Endometrium (tissue), 2 donors: ENCODE measurements around the gene SLAMF8.

ENCODE experiments used
- FAIRE-seq: peaks from 2 replicates; lab custom pipeline; 2012; peaks lifted over from hg19 to GRCh38; lab: Jason Lieb, UNC
- donor health status: control.
- donor health status: control.

SLAMF8 gene

DNA sequence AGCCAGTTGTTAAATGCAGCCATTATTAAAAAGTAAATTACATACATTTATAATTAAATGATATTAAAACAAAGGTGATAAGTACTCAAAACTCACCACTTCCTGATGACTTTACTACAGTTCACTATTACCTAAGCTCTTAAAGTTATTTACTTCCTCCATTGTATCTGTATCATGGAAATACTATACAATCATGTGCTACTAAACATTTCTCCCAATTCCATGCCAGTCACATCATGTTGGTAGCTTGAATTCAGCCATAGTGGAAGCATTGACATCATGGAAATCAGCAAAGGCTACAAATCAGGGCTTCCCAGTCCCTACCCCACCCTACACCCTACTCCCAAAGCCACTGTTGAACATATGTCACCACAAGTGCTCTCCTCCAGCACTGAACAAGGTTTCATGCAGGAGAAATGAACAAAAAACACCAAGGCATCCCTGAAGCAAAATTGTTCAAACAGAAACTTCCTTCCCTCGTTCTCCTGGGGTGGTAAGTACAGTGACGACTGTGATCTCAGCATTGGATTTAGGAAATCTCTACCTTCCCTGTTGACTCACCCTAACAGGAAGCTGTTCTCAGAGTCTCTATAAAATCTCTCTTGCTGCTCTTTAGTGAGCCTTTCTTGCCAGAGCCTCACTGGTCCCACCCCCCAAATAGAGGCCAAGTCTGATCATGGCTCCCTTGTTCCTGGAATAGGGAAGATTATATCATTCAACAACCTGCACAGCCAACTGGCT is 23.1 kb downstream of the SLAMF8 start:
- no peak for FAIRE-seq

- no peak for FAIRE-seq
Measured at GRCh38 chr1:159851407-159851806, 24.7 kb downstream of the SLAMF8 start.

DNA sequence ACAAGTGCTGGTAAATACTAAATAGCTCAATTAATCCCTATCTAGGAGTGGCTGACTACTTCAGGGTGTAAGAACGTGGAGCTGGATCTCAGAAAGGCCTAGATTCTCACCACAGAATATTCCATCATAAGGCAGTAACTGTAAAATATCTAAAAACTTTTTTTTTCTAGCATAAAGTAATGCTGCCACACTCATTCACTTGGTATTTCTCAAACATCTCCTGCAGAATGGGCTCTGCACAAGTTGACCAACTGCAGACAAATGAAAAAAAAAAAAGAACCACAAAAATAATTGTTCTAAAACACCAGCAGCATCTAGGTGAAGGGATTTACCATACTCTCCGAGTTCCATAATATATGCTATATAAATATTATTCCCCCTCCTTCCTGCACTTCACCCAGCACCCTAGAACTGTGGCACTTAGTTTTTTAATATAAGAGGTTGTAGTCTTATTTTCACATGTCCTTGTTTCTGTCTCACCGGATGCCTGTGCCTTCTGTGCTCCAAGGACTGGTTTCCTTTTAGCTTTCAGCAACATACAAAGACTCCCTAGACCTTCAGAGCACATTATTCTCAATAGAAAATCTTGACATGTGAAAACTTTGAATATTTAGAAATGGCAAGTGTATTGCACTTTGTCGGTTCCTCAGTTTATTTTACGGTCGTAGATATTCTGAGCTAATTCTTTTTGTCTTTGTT is 26.9 kb downstream of the SLAMF8 start:
- FAIRE-seq, result no peak

DNA sequence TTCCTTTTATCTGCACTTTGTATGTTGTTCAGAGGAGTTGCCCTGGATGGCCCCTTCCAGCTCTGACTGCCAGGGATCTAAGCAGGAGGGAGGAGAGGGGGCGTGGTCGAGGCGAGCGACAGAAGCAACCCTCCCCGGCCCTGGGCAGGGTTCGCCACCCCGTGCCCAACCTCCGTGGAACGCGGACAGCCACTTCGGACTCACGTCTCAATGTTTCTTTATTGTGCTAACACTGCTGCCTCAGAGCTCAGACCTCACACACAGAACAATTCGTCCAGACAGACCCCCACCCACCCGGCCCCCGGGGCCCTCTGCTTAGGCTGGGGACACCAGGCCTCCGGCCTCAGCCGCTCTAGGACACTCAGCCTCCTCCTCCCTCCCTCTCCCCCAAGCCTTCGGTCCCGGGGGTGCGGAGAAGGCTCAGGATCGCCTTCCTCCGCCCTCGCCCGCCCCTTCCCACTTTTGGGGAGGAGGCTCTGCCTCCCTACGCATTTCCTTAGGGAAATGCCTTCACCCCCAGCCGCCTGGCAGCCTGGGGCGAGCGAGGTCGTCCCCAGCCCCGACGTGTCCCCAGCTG is 27.5 kb downstream of the SLAMF8 start:
- no peak for FAIRE-seq

GRCh38 chr1:159854693-159855192 is 28.1 kb downstream of the SLAMF8 start:
- no peak for FAIRE-seq

DNA sequence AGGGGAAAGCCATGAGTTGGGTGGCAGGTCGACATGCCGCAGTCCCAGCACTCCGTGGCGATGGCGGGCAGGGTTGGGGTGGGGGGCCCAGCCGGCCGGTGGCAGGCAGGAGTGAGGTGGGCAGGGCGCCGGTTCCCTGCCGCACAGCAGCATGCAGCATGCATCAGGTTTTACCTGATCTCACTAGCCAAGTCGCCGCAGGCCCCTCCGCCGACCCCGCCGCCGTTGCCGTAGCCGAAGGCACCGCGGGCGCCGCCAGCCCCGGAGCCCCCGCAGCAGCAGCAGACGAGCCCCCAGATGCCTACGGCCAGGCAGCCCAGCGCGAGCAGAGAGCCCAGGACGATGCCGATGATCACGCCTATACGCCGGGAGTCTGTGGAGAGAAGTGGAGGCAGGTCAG is 29.0 kb downstream of the SLAMF8 start:
- no peak for FAIRE-seq

GRCh38 chr1:159856576-159856975 is 29.9 kb downstream of the SLAMF8 start:
- FAIRE-seq, result no peak

GRCh38 chr1:159857889-159858288 is 31.2 kb downstream of the SLAMF8 start:
- no peak for FAIRE-seq

- FAIRE-seq, result no peak
Measured at GRCh38 chr1:159859767-159860322, 33.2 kb downstream of the SLAMF8 start.

DNA sequence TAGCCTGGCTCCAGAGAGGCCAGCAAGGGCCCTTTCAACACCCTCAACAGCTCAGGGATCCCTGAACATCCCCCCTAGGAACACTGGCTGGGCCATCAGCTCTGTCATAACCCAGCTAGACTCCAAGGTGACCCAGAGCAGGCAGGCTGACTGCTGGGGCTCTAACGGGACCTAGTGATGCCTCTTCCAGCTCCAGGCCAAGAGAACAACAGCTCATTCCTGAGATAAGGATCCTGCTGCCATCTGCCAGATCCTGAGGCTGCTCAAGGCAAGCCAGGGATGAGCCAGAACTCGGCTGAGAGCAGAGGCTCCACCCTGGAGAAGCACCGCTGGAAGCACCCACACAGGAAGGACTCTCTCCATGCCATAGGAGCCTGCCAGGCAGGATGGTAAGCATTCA is 33.8 kb downstream of the SLAMF8 start:
- FAIRE-seq, result no peak

DNA sequence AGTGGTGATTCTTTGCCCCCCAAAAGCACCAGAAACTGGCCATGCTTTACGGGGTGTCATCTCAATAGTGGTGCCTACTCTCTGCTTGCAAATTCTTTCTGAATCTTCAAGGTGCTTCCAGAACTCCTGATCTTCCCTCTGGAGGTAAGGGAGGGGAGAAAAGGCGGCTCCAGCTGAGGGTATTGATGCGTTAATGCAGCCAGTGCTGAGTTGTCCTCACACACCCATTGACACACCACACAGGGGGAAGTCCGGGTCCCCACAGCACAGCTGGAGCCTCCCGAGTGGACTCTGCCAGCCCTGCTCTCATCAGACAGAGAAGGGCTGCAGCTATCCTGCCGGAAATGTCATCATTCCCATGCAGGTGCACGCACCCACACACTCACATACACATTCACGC is 34.5 kb downstream of the SLAMF8 start:
- no peak for FAIRE-seq

DNA sequence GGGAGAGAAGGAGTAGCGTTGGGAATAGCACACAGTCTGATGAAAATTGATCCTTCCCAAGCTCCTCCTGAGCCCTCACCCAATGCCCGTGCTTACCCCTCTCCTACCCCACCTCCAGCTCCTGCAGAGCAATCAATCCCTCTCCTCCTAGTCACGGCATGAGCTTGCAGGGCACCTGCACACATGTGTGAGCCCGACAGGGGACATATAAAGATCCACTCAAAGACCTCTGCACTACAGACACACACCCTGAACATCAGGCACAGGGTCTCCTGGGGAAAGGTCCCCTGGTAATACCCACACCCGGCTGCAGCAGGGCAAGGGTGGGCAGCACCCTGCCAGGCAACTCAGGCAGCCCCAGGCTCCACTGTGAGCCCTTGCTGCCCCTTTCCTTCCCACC is 35.4 kb downstream of the SLAMF8 start:
- no peak for FAIRE-seq

- no peak for FAIRE-seq
Measured at GRCh38 chr1:159862557-159862956, 35.9 kb downstream of the SLAMF8 start, which contains the start of gene VSIG8. TSS of gene VSIG8 (minus strand) at chr1:159862657. CDS start at chr1:159862521, 136 bp downstream.

DNA sequence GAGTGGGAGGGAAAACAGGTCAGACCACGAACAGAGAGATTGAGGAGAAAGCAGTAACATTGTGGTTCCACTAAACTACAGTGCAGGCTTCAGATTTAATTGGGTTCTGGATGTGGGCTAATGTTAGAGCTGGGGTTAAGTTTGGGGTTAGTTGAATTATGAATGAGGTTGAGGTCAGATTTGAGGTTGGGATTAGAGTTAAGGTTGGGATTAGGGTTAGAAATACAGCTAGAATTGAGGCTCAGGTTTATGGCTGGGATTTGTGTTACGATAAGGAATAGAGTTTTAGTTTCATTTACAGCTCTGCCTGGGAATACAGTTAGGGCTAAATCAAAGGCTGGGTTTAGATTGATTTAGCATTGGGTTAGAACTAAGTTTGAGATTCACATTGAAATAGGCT is 37.6 kb downstream of the SLAMF8 start:
- FAIRE-seq, result no peak

DNA sequence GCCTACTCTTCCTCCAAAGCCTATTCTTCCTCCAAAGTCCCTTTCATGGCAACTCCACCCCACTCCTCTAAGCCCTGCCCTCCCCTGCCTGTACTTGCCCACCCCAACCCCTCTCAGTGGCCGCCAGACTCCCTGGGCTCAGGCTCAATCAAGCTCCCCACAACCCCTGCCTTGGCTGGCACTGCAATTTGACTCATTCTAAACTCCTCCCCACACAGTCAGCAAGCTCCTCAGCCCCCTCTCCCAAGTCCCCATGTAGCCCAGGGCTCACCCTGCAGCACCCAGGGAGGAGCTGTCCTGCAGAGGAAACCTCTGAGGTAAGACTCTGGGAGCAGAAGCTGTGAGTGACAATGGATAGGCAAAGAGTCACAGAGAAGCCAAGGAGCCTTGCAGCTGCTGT is 39.4 kb downstream of the SLAMF8 start:
- no peak for FAIRE-seq

DNA sequence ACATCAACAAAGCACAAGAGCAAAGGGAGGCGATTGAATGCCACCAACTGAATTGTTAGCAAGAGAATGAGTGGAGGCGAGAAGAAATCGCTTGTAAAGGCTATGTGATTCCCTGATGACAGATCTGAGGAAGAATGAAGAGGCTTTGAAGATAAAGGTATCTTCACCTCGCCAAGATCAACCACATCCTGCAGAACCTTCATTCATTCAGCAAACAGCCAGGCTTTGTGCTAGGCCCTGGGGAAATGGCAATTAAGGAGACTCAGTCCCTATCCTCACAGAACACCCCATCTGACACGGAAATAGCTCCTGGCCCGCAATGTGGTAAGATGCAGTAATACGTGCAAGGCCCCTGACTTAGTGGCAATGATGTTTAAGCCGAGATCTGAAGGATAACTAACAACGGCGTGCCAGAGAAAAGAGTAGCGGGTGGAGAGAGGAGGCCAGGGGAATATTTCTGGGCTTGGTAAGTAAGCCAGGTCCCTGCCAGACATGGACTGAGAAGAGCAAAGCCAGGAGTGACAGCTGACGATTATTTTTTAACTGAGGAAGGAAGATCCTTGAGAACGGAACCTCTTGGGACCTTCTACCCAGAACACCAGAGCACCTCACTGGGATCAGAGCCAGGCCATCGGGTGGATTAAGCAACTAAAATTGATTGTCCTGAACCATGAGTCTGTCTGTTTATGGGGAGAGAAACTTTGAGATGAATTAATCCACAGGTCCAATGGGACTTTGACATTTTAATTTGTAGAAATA is 40.4 kb downstream of the SLAMF8 start:
- FAIRE-seq, result no peak

- no peak for FAIRE-seq
Measured at GRCh38 chr1:159867664-159868026, 41.0 kb downstream of the SLAMF8 start.

- no peak for FAIRE-seq
Measured at GRCh38 chr1:159868766-159869165, 42.1 kb downstream of the SLAMF8 start.

- FAIRE-seq, result no peak
Measured at GRCh38 chr1:159869173-159869572, 42.5 kb downstream of the SLAMF8 start.

- FAIRE-seq, result no peak
Measured at GRCh38 chr1:159869607-159870006, 42.9 kb downstream of the SLAMF8 start.

- no peak for FAIRE-seq
Measured at GRCh38 chr1:159870704-159871103, 44.0 kb downstream of the SLAMF8 start.

GRCh38 chr1:159872891-159873290 is 46.2 kb downstream of the SLAMF8 start:
- no peak for FAIRE-seq
